ENCODE results near the gene BLMH.

GRCh38 chr17:30218799-30219198 lies 72.9 kb downstream of the BLMH start:
- TF ChIP-seq CBFB (IDR thresholded peaks at IDR 0.05; ENCODE audit: low read depth) (no peak), ZBTB4 (CRISPR knock-in tag; IDR thresholded peaks at IDR 0.05) (no peak), BACH1 (IDR thresholded peaks at IDR 0.05; ENCODE audit: borderline replicate concordance) (no peak), ZNF274 (IDR thresholded peaks at IDR 0.05; ENCODE audit: insufficient read depth, insufficient read length) (no peak), TAF1 (IDR thresholded peaks at IDR 0.05; ENCODE audit: borderline replicate concordance, low read depth, low read length) (no peak), RELB (IDR thresholded peaks at IDR 0.05; ENCODE audit: low read depth) (no peak), CBX5 (IDR thresholded peaks at IDR 0.05; ENCODE audit: low read depth) (no peak), GABPA (IDR thresholded peaks at IDR 0.05; ENCODE audit: low read depth) (no peak), KDM1A (IDR thresholded peaks at IDR 0.05; ENCODE audit: borderline replicate concordance) (no peak), EZH2 (IDR thresholded peaks at IDR 0.05; ENCODE audit: borderline replicate concordance, control insufficient read depth, low read depth, low read length) (no peak), SUZ12 (IDR thresholded peaks at IDR 0.05; ENCODE audit: unreplicated experiment) (no peak), E4F1 (IDR thresholded peaks at IDR 0.05; ENCODE audit: borderline replicate concordance, partially characterized antibody) (no peak)

Measured in GM12878 (cell line).